ENCODE data around the gene CEP250.

The CEP250 gene

GRCh38 chr20:35474303-35474871 lies 19.0 kb downstream of the CEP250 start:
- no peak overlapping the region for H3K27ac ChIP-seq (replicated peaks)
- DNase-seq (ENCODE audit: low read depth in 1 of 2, low spot score in 1 of 2), result no peak
- H3K27me3 ChIP-seq (ENCODE audit: insufficient read depth, poor library complexity, severe bottlenecking), result no peaks in the 10 kb centered on the region
- TF ChIP-seq GABPA (IDR thresholded peaks at IDR 0.05; ENCODE audit: low read depth), result no peak
- TF ChIP-seq POLR2AphosphoS5 (IDR thresholded peaks at IDR 0.05; ENCODE audit: low read depth), result no peak
- TF ChIP-seq SPI1 (IDR thresholded peaks at IDR 0.05; ENCODE audit: borderline replicate concordance, low read depth), result no peak
- TF ChIP-seq, protein P1, sequence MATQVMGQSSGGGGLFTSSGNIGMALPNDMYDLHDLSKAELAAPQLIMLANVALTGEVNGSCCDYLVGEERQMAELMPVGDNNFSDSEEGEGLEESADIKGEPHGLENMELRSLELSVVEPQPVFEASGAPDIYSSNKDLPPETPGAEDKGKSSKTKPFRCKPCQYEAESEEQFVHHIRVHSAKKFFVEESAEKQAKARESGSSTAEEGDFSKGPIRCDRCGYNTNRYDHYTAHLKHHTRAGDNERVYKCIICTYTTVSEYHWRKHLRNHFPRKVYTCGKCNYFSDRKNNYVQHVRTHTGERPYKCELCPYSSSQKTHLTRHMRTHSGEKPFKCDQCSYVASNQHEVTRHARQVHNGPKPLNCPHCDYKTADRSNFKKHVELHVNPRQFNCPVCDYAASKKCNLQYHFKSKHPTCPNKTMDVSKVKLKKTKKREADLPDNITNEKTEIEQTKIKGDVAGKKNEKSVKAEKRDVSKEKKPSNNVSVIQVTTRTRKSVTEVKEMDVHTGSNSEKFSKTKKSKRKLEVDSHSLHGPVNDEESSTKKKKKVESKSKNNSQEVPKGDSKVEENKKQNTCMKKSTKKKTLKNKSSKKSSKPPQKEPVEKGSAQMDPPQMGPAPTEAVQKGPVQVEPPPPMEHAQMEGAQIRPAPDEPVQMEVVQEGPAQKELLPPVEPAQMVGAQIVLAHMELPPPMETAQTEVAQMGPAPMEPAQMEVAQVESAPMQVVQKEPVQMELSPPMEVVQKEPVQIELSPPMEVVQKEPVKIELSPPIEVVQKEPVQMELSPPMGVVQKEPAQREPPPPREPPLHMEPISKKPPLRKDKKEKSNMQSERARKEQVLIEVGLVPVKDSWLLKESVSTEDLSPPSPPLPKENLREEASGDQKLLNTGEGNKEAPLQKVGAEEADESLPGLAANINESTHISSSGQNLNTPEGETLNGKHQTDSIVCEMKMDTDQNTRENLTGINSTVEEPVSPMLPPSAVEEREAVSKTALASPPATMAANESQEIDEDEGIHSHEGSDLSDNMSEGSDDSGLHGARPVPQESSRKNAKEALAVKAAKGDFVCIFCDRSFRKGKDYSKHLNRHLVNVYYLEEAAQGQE (IDR thresholded peaks at IDR 0.05; ENCODE audit: insufficient replicate concordance, low read depth), result no peak
- TF ChIP-seq CTCF (IDR thresholded peaks at IDR 0.05; ENCODE audit: insufficient read depth, low read length), result no peak
- no peak overlapping the region for H3K4me3 ChIP-seq (replicated peaks; ENCODE audit: insufficient read depth, low read length)

DNA sequence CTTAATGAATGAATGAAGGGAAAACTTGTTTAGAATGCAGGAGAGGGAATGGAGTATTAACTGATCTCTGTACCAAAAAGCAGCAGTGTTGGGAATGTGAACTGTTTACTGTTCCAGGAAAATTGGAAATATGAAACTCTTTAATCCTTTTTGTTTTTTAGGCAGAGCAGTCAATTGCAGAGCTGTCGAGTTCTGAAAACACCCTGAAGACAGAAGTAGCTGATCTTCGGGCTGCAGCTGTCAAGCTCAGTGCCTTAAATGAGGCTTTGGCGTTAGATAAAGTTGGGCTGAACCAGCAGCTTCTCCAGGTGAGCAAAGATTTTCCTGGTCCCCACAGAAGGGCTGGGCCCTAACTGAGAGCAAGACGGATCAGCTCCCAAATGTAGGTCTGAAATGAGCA lies 20.9 kb downstream of the CEP250 start:
- H3K27me3 ChIP-seq (ENCODE audit: insufficient read depth, poor library complexity, severe bottlenecking), result no peaks in the 10 kb centered on the region
- no peak overlapping the region for H3K4me3 ChIP-seq (replicated peaks; ENCODE audit: insufficient read depth, low read length)
- no peak for DNase-seq (ENCODE audit: low read depth in 1 of 2, low spot score in 1 of 2)
- no peak overlapping the region for H3K27ac ChIP-seq (replicated peaks)
- no peak for TF ChIP-seq POLR2AphosphoS5 (IDR thresholded peaks at IDR 0.05; ENCODE audit: low read depth)
- TF ChIP-seq, protein P1 (IDR thresholded peaks at IDR 0.05; ENCODE audit: insufficient replicate concordance, low read depth), result no peak
- no peak for TF ChIP-seq GABPA (IDR thresholded peaks at IDR 0.05; ENCODE audit: low read depth)
- TF ChIP-seq CTCF (IDR thresholded peaks at IDR 0.05; ENCODE audit: insufficient read depth, low read length), result no peak
- TF ChIP-seq SPI1 (IDR thresholded peaks at IDR 0.05; ENCODE audit: borderline replicate concordance, low read depth), result no peak

GRCh38 chr20:35478804-35479472 lies 23.5 kb downstream of the CEP250 start:
- no peaks in the 10 kb centered on the region for H3K27me3 ChIP-seq (ENCODE audit: insufficient read depth, poor library complexity, severe bottlenecking)
- H3K4me3 ChIP-seq (replicated peaks; ENCODE audit: insufficient read depth, low read length), result no peak overlapping the region
- TF ChIP-seq POLR2AphosphoS5 (IDR thresholded peaks at IDR 0.05; ENCODE audit: low read depth), result no peak
- TF ChIP-seq, protein P1 (IDR thresholded peaks at IDR 0.05; ENCODE audit: insufficient replicate concordance, low read depth), result no peak
- no peak for TF ChIP-seq CTCF (IDR thresholded peaks at IDR 0.05; ENCODE audit: insufficient read depth, low read length)
- no peak for TF ChIP-seq SPI1 (IDR thresholded peaks at IDR 0.05; ENCODE audit: borderline replicate concordance, low read depth)
- TF ChIP-seq GABPA (IDR thresholded peaks at IDR 0.05; ENCODE audit: low read depth), result no peak
- peak in 1 of 2 experiments; percentile 37 for DNase-seq (ENCODE audit: low read depth in 1 of 2, low spot score in 1 of 2)
- no peak overlapping the region for H3K27ac ChIP-seq (replicated peaks)

Data from HL-60 (cell line).